GM19240 (cell line): ENCODE measurements around the gene RNF111.
"Not testable (repeated sequence)": the region's sequence is repeated elsewhere in the genome, so short reads cannot be mapped to it uniquely, and the experiment has no call there.

Experiments used
- DNase-seq: peaks from one replicate; pipeline ENCODE4 v3.0.0; 2011; ENCODE audit warnings: low spot score; ENCODE audit not compliant: insufficient read length

The RNF111 gene

DNA sequence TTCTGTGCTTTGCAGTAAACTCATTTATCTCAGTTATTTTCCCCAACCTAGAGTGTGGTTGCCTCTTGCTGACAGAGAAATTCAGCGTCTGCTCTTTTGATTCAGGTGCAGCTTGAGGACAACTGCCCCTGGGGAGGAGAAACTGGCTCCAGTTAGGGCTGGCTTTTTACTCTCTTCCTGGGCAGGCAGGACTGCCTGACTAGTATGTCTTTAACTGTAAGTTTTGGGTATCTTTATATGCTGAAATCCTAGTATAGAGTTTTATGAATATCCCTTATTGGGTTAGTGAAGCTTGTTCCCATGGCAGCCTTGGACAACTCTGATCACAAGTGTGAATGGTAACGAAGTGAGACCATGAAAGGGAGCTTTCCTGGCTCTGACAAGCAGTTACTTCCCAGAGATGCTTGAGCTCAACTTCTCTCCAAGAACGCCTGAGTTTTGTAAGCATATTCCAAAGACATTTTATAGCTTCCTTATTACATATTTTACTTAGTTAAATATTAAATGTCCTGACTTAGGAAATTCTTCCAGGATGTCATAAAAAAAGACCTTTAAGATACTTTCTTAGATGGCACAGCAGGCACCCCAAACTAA lies 144.6 kb downstream of the RNF111 start:
- no peak for DNase-seq

DNA sequence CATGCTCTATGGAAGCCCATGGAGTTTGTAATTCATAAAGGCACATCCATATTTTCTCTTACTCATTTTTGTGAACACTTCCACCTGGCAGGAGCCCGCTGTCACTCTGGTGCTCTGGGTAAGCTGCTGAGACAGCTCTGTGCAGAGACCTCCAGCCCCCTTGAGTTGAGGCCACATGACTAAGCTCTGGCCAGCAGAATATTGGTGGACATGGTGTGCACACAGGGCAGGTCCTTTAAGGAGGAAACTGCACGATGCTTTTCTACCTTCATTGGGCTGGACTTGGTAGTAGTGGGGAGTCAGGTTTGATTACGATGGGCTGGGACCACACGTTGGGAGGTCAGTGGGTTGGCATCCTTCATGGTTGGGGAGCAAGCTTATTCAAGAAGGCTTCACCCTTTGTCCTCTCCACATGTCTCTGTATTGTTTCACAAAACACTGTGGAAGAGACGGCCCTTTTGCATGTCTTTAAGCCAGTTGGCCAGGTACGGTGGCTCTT lies 146.5 kb downstream of the RNF111 start:
- no peak for DNase-seq

DNA sequence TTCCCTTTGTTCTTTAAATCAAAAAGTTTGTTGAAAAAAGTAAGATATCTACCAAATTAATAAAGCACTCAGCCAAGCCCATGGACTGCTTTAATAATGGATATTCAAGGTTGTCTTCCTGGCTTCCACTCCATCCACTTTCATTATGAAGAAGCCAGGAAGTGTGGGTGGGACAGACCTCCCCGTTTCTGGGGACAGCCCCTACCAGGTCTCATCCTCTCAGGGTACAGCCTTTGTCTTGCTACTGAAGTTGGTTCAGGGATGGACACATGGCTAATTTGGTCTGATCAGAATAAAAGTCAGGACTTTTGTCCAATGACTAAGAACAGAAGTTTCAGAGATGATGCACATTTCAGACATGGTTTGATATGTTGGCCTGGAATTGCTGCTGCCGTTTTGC lies 150.1 kb downstream of the RNF111 start:
- DNase-seq = no peak

DNA sequence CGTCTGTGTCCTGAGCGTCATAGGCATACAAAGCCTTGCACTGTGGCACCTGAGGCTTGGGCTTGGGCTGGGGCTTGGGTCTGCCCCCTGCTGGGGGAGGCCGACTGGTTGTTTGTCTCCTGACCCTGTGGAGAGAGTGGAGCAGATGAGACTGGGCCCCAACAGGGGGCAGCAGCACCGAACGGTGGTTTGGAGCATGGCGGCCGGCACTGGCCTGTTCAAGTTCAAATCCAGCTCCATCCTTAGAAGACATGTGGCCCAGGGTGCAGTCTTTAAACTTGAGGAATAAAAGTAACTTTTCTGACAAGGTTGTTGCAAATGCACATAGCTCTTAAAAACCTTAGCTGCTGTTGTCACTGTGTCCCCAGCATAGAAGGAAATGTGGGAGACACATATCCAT lies 150.8 kb downstream of the RNF111 start:
- peak; percentile 57 for DNase-seq

DNA sequence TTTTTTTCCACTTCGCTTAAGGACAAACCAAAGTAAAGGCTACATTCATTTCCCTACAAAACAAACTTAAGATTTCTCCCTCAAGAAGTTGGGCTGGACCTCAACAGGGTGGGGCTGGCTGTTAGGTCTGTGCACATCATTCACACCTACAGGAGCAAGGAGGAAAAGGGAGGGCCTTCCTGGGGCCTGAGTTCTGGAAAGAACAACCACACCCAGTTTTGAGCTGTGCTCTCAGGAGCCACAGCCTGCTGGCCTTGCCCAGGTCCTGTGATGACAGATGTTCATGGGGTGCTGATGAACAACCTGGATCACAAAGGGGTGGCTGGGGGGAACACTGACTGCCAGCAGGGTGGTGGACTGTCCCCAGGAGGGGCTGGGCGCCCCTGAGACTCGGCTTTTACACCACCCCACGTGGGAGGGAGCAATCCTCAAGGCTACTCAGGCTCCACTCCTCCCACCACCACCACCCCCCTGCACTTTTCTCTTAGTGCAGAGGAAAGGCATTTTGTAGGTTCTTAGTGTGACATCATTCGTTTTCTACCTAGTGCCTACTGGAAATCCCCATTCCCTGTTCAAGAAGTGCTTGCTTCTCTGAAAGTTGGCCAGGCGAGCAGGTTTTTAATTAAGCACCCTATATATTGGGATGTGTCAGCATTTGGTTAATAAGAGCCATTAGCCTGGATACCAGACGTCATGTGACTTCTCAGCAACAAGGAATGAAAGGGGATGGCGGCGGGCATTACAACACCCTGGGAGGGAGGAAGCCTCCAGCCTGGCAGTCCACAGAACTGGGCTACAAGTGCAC lies 153.2 kb downstream of the RNF111 start:
- no peak for DNase-seq

DNA sequence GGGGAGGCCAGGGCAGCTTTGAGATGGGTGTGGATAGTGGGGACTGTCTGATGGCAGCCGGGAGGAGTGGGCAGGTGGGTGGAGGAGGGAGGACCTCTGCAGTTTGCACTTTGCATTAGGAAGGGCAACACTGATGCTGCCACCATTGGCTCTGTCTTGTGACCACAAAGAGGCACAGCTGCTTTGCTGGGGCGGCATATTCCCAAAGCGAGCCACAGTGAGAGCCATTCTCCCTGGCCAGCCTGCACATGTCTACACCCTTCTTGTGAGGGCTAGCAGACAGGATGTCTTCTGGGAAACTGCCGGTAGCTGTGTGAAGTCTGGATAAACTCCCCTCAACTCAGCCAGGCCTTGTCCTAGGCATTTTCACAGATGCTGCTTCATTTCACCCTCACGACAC lies 155.8 kb downstream of the RNF111 start:
- no peak for DNase-seq

DNA sequence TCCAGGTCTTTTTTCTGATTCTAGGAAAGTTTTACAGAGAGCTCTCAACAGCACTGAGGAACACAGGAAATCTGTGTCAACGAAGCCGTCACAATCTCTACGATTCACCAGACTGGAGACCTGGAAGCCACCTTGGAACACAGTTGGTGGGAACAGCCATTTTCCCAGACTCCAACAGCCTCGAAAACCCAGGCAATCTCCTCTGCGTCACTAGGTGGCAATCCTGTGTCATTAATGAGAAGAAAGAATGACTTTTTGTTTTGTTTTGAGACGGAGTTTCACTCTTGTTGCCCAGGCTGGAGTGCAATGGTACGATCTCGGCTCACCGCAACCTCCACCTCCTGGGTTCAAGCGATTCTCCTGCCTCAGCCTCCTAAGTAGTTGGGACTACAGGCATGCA lies 157.1 kb downstream of the RNF111 start:
- not testable (repeated sequence) for DNase-seq
